ENCODE data around the gene GRM8.

GRCh38 chr7:126424985-126425384 lies 827.8 kb downstream of the GRM8 start:
- TF ChIP-seq CTCF (tag by site-specific recombination; IDR thresholded peaks at IDR 0.05): no peak
- TF ChIP-seq ZFP69B (tag by site-specific recombination; IDR thresholded peaks at IDR 0.05): no peak
- no peak for TF ChIP-seq OVOL3 (tag by site-specific recombination; IDR thresholded peaks at IDR 0.05)
- no peak for TF ChIP-seq GFI1B (tag by site-specific recombination; IDR thresholded peaks at IDR 0.05)
- no peak for TF ChIP-seq ZNF423 (tag by site-specific recombination; IDR thresholded peaks at IDR 0.05)
- no peak for TF ChIP-seq ZNF121 (tag by site-specific recombination; IDR thresholded peaks at IDR 0.05)
- no peak for TF ChIP-seq ZNF274 (IDR thresholded peaks at IDR 0.05; ENCODE audit: low read length)
- no peak for TF ChIP-seq ZNF274 (tag by site-specific recombination; IDR thresholded peaks at IDR 0.05; ENCODE audit: borderline replicate concordance)
- TF ChIP-seq REST (tag by site-specific recombination; IDR thresholded peaks at IDR 0.05): no peak
- TF ChIP-seq SALL2 (tag by site-specific recombination; IDR thresholded peaks at IDR 0.05; ENCODE audit: borderline replicate concordance): no peak
- no peak for TF ChIP-seq ZNF24 (tag by site-specific recombination; IDR thresholded peaks at IDR 0.05)
- TF ChIP-seq ZBTB1 (tag by site-specific recombination; IDR thresholded peaks at IDR 0.05): no peak
- TF ChIP-seq HOXA7 (CRISPR knock-in tag; IDR thresholded peaks at IDR 0.05; ENCODE audit: borderline replicate concordance): no peak
